DMS79 (cell line): ENCODE measurements around the gene FRMD3.

Experiments
- DNase-seq: peaks from one replicate; lab custom pipeline; 2025; lab: John Stamatoyannopoulos, UW

FRMD3 gene

GRCh38 chr9:83330207-83331196 lies 207.7 kb downstream of the FRMD3 start:
- no peak for DNase-seq

GRCh38 chr9:83327750-83328622 lies 210.2 kb downstream of the FRMD3 start:
- DNase-seq: no peak

- no peak for DNase-seq
These were observed 210.9 kb downstream of the FRMD3 start for GRCh38 chr9:83327323-83327722.

GRCh38 chr9:83323148-83323547 lies 215.1 kb downstream of the FRMD3 start:
- DNase-seq: no peak

- no peak for DNase-seq
These were observed 215.8 kb downstream of the FRMD3 start for GRCh38 chr9:83322438-83322837.

GRCh38 chr9:83317244-83317643 lies 221.0 kb downstream of the FRMD3 start:
- no peak for DNase-seq

GRCh38 chr9:83315649-83316048 lies 222.6 kb downstream of the FRMD3 start:
- DNase-seq: no peak

GRCh38 chr9:83313781-83314180 lies 224.4 kb downstream of the FRMD3 start:
- no peak for DNase-seq

- DNase-seq: no peak
These were observed 225.7 kb downstream of the FRMD3 start for GRCh38 chr9:83312537-83312936.

- DNase-seq: no peak
These were observed 231.0 kb downstream of the FRMD3 start for GRCh38 chr9:83307066-83307724.

- peak; percentile 72 for DNase-seq
These were observed 233.5 kb downstream of the FRMD3 start for GRCh38 chr9:83304686-83305085.

- no peak for DNase-seq
These were observed 238.6 kb downstream of the FRMD3 start for GRCh38 chr9:83299571-83299970.

GRCh38 chr9:83299094-83299493 lies 239.1 kb downstream of the FRMD3 start:
- DNase-seq: no peak

- no peak for DNase-seq
These were observed 242.1 kb downstream of the FRMD3 start for GRCh38 chr9:83296123-83296522.

- no peak for DNase-seq
These were observed 243.4 kb downstream of the FRMD3 start for GRCh38 chr9:83294816-83295215.

GRCh38 chr9:83291196-83291595 lies 247.0 kb downstream of the FRMD3 start:
- DNase-seq: no peak

- no peak for DNase-seq
These were observed 247.5 kb downstream of the FRMD3 start for GRCh38 chr9:83290692-83291091.

- DNase-seq: no peak
These were observed 251.2 kb downstream of the FRMD3 start for GRCh38 chr9:83287021-83287420.

GRCh38 chr9:83285445-83286225 lies 252.6 kb downstream of the FRMD3 start:
- no peak for DNase-seq

GRCh38 chr9:83284746-83285145 lies 253.5 kb downstream of the FRMD3 start:
- DNase-seq: no peak

GRCh38 chr9:83283528-83283927 lies 254.7 kb downstream of the FRMD3 start:
- DNase-seq: no peak
